ENCODE results near the gene MAGI1. TPM values are rescaled to one million over a fixed set of nuclear protein-coding genes. Genes with fewer than 3 reads are reported as not detected.

The MAGI1 gene
- total RNA-seq, 4 donors from 2014 or later: 17.2 to 40.8 (median 28.1) TPM

- ATAC-seq: no peak
Observed at GRCh38 chr3:66017084-66017483, 21.6 kb downstream of the MAGI1 start.

GRCh38 chr3:66015841-66016240, 22.9 kb downstream of the MAGI1 start:
- no peak for ATAC-seq
- H3K4me3 ChIP-seq: no peak overlapping the region
- WGBS, 2 donors (ENCODE audit: low coverage in 1 of 2): 90 to 95% methylated on average over 1 to 4 of the region's 4 CpGs
- H3K4me1 ChIP-seq: peaks cover 0 to 4% (median 0%) of the 10 kb centered on the region in 3 donors
- no peaks in the 10 kb centered on the region for H3K9me3 ChIP-seq
- no peaks in the 10 kb centered on the region for H3K27me3 ChIP-seq
- TF ChIP-seq CTCF (IDR thresholded peaks at IDR 0.05) (no peak), POLR2AphosphoS5 (IDR thresholded peaks at IDR 0.05) (no peak), POLR2A (IDR thresholded peaks at IDR 0.05) (no peak), EP300 (IDR thresholded peaks at IDR 0.05) (no peak)
- no peaks in the 10 kb centered on the region for H3K36me3 ChIP-seq
- no peak overlapping the region for H3K27ac ChIP-seq

More at GRCh38 chr3:66017084-66017483, 21.6 kb downstream of the MAGI1 start:
- Histone ChIP-seq H3K27ac (no peak overlapping the region), H3K4me1 (peaks cover 0 to 4% (median 0%) of the 10 kb centered on the region in 3 donors), H3K9me3 (no peaks in the 10 kb centered on the region), H3K36me3 (no peaks in the 10 kb centered on the region), H3K4me3 (no peak overlapping the region), H3K27me3 (no peaks in the 10 kb centered on the region)
- TF ChIP-seq POLR2A (IDR thresholded peaks at IDR 0.05) (no peak), CTCF (IDR thresholded peaks at IDR 0.05) (no peak), POLR2AphosphoS5 (IDR thresholded peaks at IDR 0.05) (no peak), EP300 (IDR thresholded peaks at IDR 0.05) (no peak)
- 75 to 79% methylated on average over 5 to 11 of the region's 16 CpGs for WGBS, 2 donors (ENCODE audit: low coverage in 1 of 2)

GRCh38 chr3:66014651-66015050, 24.1 kb downstream of the MAGI1 start:
- TF ChIP-seq POLR2A (IDR thresholded peaks at IDR 0.05) (no peak), EP300 (IDR thresholded peaks at IDR 0.05) (no peak), CTCF (IDR thresholded peaks at IDR 0.05) (no peak), POLR2AphosphoS5 (IDR thresholded peaks at IDR 0.05) (no peak)
- no peak overlapping the region for H3K27ac ChIP-seq
- H3K36me3 ChIP-seq: no peaks in the 10 kb centered on the region
- no peaks in the 10 kb centered on the region for H3K9me3 ChIP-seq
- H3K4me1 ChIP-seq: peaks cover 0 to 4% (median 0%) of the 10 kb centered on the region in 3 donors
- 71 to 85% methylated on average over 1 of the region's 2 CpGs for WGBS, 2 donors (ENCODE audit: low coverage in 1 of 2)
- no peak for ATAC-seq
- no peaks in the 10 kb centered on the region for H3K27me3 ChIP-seq
- no peak overlapping the region for H3K4me3 ChIP-seq

- no peaks in the 10 kb centered on the region for H3K9me3 ChIP-seq
- no peak for TF ChIP-seq POLR2A (IDR thresholded peaks at IDR 0.05)
- no peak for TF ChIP-seq EP300 (IDR thresholded peaks at IDR 0.05)
- TF ChIP-seq POLR2AphosphoS5 (IDR thresholded peaks at IDR 0.05): no peak
- no peak for TF ChIP-seq CTCF (IDR thresholded peaks at IDR 0.05)
- H3K4me1 ChIP-seq: peaks cover 0 to 4% (median 0%) of the 10 kb centered on the region in 3 donors
- no peaks in the 10 kb centered on the region for H3K36me3 ChIP-seq
- 93% methylated on average over 2 of the region's 2 CpGs for WGBS, 2 donors (ENCODE audit: low coverage in 1 of 2)
- no peak overlapping the region for H3K4me3 ChIP-seq
- no peak for ATAC-seq
- no peak overlapping the region for H3K27ac ChIP-seq
- no peaks in the 10 kb centered on the region for H3K27me3 ChIP-seq
Observed at GRCh38 chr3:66014056-66014455, 24.7 kb downstream of the MAGI1 start.

GRCh38 chr3:66012711-66013110, 26.0 kb downstream of the MAGI1 start:
- 83 to 100% methylated on average over 2 of the region's 2 CpGs for WGBS, 2 donors (ENCODE audit: low coverage in 1 of 2)
- peaks cover 0 to 4% (median 0%) of the 10 kb centered on the region in 3 donors for H3K4me1 ChIP-seq
- H3K4me3 ChIP-seq: no peak overlapping the region
- no peaks in the 10 kb centered on the region for H3K9me3 ChIP-seq
- TF ChIP-seq POLR2AphosphoS5 (IDR thresholded peaks at IDR 0.05): no peak
- no peak for TF ChIP-seq CTCF (IDR thresholded peaks at IDR 0.05)
- TF ChIP-seq EP300 (IDR thresholded peaks at IDR 0.05): no peak
- TF ChIP-seq POLR2A (IDR thresholded peaks at IDR 0.05): no peak
- no peaks in the 10 kb centered on the region for H3K27me3 ChIP-seq
- ATAC-seq: no peak
- no peaks in the 10 kb centered on the region for H3K36me3 ChIP-seq
- H3K27ac ChIP-seq: no peak overlapping the region
